ENCODE data around the gene PREP. TPM values are rescaled to one million over a fixed set of nuclear protein-coding genes. Genes with fewer than 3 reads are reported as not detected.
A peak's percentile ranks its signal among the peaks of the same experiment; 100 is the strongest.
"Not testable (repeated sequence)": the region's sequence is repeated elsewhere in the genome, so short reads cannot be mapped to it uniquely, and the experiment has no call there.

Gene PREP
- polyA plus RNA-seq, 1 donor = 46.6 TPM

DNA sequence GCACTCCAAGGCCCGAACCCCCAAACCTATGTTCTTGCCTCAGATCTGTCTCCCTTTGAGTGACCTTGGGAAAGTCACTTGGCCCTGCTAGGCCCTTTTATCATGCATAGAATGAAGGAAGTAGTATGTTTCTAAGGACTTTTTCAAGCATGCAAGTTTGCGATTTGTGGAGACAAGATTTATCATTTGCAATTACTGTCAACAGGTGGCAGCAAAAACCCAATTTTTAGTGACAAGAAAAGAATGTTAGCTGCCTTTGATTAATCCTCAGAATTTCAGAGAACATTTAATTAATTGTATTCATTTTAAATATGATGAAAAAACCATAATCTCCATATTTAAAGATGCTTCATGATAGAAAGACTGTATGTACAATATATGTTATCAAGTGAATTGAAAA, 28.3 kb upstream of the PREP start:
- peak; percentile 38 to 55 for DNase-seq

DNA sequence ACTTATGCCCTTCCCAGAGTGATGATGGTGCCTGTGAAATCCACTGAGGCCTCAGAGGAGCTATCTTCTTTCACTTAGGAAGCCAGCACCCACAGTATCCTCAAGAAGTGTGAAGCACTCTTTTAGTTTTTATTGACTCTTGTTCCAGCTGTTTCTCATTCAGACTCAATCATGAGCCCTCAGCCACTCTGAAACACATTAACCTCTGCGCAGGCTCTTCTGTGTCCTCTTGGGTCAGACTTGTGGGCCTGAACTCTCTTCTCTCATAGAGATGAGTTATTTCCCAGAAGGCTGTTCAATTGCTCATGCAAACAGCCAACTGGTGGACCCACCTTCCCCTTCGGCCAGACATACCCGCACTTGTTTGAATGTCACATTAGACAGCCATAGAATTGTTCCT, 27.8 kb upstream of the PREP start:
- Histone ChIP-seq H3K9me3 (ENCODE audit: control insufficient read depth, low read depth, low read length) (no peaks in the 10 kb centered on the region), H3K4me1 (ENCODE audit: control insufficient read depth, insufficient read depth, low read length) (peaks cover 24% of the 10 kb centered on the region), H3K27ac (ENCODE audit: low read length) (no peak overlapping the region), H3K36me3 (ENCODE audit: control insufficient read depth, insufficient read depth, low read length) (no peaks in the 10 kb centered on the region), H3K4me3 (ENCODE audit: low read length) (no peak overlapping the region), H3K27me3 (ENCODE audit: control insufficient read depth, insufficient read depth, low read length) (no peaks in the 10 kb centered on the region)
- DNase-seq = no peak
- WGBS (ENCODE audit: insufficient coverage, low lambda C conversion rate) = no CpG with 5 or more reads among the region's 3 CpGs

More for the DNA sequence above, 28.3 kb upstream of the PREP start:
- H3K4me3 ChIP-seq (ENCODE audit: low read length) = no peak overlapping the region
- H3K27me3 ChIP-seq (ENCODE audit: control insufficient read depth, insufficient read depth, low read length) = no peaks in the 10 kb centered on the region
- 20% methylated on average over 1 of the region's 2 CpGs for WGBS (ENCODE audit: insufficient coverage, low lambda C conversion rate)
- peaks cover 24% of the 10 kb centered on the region for H3K4me1 ChIP-seq (ENCODE audit: control insufficient read depth, insufficient read depth, low read length)
- no peak overlapping the region for H3K27ac ChIP-seq (ENCODE audit: low read length)
- no peaks in the 10 kb centered on the region for H3K36me3 ChIP-seq (ENCODE audit: control insufficient read depth, insufficient read depth, low read length)
- no peaks in the 10 kb centered on the region for H3K9me3 ChIP-seq (ENCODE audit: control insufficient read depth, low read depth, low read length)

DNA sequence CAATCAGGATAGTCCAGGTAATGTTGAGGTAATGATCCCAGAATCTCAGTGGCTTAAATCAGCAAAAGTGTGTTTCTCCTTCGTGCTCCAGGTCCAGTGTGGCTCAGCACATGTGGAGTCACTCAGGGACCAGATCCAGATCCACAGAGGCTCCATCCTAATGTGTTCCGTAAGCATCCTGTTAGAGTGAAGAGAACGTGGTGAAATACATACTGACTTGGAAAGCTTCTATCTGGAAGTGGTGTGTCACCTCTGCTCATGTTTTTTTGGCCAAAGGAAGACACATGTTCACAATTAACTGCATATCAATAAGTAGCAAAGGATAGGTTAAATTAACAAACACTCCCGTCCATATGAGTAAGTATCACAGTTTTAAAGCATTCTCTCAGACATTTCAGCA, 26.8 kb upstream of the PREP start:
- Histone ChIP-seq H3K27me3 (ENCODE audit: control insufficient read depth, insufficient read depth, low read length) (no peaks in the 10 kb centered on the region), H3K36me3 (ENCODE audit: control insufficient read depth, insufficient read depth, low read length) (no peaks in the 10 kb centered on the region), H3K27ac (ENCODE audit: low read length) (no peak overlapping the region), H3K9me3 (ENCODE audit: control insufficient read depth, low read depth, low read length) (no peaks in the 10 kb centered on the region), H3K4me1 (ENCODE audit: control insufficient read depth, insufficient read depth, low read length) (peaks cover 24% of the 10 kb centered on the region), H3K4me3 (ENCODE audit: low read length) (no peak overlapping the region)
- WGBS (ENCODE audit: insufficient coverage, low lambda C conversion rate) = no CpG with 5 or more reads among the region's 4 CpGs
- DNase-seq = peak in 1 of 2 donors; percentile 18

DNA sequence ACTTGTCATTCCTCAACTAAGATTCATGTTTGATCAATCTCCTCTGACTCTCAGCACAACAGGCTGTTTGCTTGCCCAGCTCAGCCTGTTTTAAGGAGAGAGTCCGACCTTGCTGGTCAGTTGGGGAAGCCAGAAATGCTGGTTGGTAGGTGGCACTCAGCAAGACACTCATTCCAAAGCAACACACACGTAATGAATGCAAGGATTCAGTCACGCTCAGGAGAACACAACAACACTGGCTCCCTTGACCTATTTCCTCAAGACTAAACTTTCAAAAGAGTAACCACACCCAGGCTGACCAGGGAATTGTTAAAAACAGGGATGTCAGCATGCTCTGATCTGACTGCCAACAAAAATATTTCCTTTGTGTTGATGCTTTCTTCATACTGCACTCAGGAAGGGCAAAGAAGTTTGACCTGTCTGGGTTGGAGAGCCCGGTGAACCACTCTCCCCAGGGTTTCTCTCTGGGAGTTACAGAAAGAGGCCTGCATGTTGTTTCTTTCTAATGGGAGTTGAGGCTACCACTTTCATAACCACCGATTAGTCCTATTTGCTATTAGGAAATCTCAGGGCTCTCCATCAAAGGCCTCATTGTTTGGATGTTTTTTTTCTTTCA, 25.6 kb upstream of the PREP start:
- Histone ChIP-seq H3K27ac (ENCODE audit: low read length) (no peak overlapping the region), H3K4me1 (ENCODE audit: control insufficient read depth, insufficient read depth, low read length) (peaks cover 24% of the 10 kb centered on the region), H3K27me3 (ENCODE audit: control insufficient read depth, insufficient read depth, low read length) (no peaks in the 10 kb centered on the region), H3K9me3 (ENCODE audit: control insufficient read depth, low read depth, low read length) (no peaks in the 10 kb centered on the region), H3K4me3 (ENCODE audit: low read length) (no peak overlapping the region), H3K36me3 (ENCODE audit: control insufficient read depth, insufficient read depth, low read length) (no peaks in the 10 kb centered on the region)
- no CpG with 5 or more reads among the region's 5 CpGs for WGBS (ENCODE audit: insufficient coverage, low lambda C conversion rate)
- DNase-seq = peak in 1 of 2 donors; percentile 37

DNA sequence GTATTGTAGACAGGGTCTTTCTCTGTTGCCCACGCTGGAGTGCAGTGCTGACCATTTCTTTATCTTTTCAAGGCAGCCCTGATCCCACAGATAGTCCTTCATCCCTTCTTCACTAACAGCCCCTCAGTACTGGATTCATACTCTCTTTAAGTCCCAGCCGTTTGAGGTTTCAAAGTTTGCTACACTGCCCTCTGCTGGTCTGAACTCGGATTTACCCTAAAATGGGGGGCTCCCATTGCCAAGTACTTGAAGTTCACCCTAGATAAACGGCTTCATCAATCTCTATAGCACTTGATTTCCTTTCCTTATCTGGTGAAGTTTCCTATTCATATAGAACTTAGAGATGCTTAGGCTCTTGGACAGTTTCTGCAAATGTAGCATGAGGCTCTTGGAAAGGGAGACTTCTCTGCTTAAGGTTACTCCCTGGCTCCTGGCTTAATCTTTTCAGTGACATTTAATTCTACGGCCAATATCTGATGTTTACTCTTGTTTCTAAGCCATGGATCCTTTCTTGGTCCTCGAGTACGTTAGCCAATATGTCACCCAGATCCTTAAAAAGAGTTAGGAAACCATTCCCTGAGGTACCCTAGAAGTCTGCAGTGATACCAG, 21.4 kb upstream of the PREP start:
- H3K4me3 ChIP-seq (ENCODE audit: low read length) = no peak overlapping the region
- H3K9me3 ChIP-seq (ENCODE audit: control insufficient read depth, low read depth, low read length) = no peaks in the 10 kb centered on the region
- no peak overlapping the region for H3K27ac ChIP-seq (ENCODE audit: low read length)
- peak; percentile 35 to 52 for DNase-seq
- H3K27me3 ChIP-seq (ENCODE audit: control insufficient read depth, insufficient read depth, low read length) = no peaks in the 10 kb centered on the region
- 33% methylated on average over 2 of the region's 7 CpGs for whole genome bisulfite sequencing (ENCODE audit: insufficient coverage, low lambda C conversion rate)
- H3K36me3 ChIP-seq (ENCODE audit: control insufficient read depth, insufficient read depth, low read length) = no peaks in the 10 kb centered on the region
- H3K4me1 ChIP-seq (ENCODE audit: control insufficient read depth, insufficient read depth, low read length) = peaks cover 15% of the 10 kb centered on the region

DNA sequence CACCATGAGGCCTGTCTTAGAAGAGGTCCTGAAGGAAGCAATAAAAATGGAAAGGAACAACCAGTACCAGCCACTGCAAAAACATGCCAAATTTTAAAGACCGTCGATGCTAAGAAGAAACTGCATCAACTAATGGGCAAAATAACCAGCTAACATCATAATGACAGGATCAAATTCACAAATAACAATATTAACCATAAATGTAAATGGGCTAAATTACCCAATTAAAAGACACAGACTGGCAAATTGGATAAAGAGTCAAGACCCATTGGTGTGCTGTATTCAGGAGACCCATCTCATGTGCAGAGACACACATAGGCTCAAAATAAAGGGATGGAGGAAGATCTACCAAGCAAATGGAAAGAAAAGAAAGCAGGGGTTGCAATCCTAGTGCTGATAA, 14.1 kb upstream of the PREP start:
- H3K36me3 ChIP-seq (ENCODE audit: control insufficient read depth, insufficient read depth, low read length); H3K27ac ChIP-seq (ENCODE audit: low read length); H3K27me3 ChIP-seq (ENCODE audit: control insufficient read depth, insufficient read depth, low read length); H3K9me3 ChIP-seq (ENCODE audit: control insufficient read depth, low read depth, low read length); DNase-seq; H3K4me3 ChIP-seq (ENCODE audit: low read length); H3K4me1 ChIP-seq (ENCODE audit: control insufficient read depth, insufficient read depth, low read length): not testable (repeated sequence)
- 100% methylated on average over 2 of the region's 2 CpGs for WGBS (ENCODE audit: insufficient coverage, low lambda C conversion rate)

DNA sequence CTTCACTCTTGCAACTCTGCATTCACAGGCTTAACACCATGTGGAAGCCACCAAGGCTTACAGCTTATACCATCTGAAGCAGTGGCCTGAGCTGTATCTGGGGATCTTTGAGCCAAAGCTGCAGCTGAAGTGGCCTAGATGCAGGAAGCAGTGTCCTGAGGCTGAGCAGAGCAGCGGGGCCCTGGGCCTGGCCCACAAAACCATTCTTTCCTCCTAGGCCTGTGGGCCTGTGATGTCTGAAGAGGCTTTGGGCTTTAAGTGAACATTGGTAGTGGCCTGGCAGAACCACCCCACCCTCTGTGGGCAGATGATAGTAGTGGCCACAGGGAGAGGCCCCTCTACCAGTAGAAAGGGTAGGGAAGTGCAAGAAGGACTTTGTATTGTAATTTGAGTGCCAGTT, 6.9 kb upstream of the PREP start:
- Histone ChIP-seq H3K36me3 (ENCODE audit: control insufficient read depth, insufficient read depth, low read length) (no peaks in the 10 kb centered on the region), H3K4me1 (ENCODE audit: control insufficient read depth, insufficient read depth, low read length) (no peaks in the 10 kb centered on the region)
- WGBS (ENCODE audit: insufficient coverage, low lambda C conversion rate) = no CpG with 5 or more reads among the region's 1 CpG

DNA sequence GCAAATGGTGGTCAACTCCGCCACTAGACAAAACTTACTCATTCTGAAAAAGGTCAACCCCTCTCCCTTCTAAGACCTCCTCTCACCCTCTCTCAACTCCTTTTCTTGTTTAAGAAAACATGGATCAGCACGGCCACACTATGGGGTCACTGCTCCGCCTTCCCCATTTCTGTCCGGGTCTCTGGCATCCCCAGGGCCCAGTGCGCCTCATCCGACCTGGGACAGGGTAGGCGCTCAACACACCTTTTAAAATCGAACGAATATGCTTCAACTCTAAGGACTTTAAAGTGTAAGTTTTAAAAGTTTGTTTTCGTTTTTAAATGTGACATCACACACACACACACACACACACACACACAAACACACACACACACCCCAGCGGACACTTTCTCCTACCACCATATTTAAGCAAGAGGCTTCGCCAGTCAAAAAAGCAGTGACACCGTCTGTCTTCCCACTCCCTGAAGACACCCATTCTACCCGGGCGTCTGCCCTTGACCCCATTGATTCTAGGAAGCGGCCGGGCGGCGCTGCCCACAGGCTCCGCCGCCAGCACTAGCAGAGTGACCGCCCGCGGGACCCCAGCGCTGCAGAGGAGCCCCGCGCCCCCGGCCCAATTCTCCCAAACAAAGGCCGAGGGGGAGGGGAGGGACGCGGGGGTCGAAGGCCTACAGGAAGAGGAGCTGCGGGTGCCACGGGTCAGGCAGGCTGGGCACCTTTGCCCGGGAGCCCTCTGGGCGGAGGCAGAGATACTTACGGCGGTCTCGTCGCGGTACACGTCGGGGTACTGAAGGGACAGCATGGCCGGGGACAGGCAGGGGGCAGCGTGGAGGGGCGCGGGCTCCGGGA, 568 bp downstream of the PREP start:
- no CpG with 5 or more reads among the region's 48 CpGs for WGBS (ENCODE audit: insufficient coverage, low lambda C conversion rate)
- Histone ChIP-seq H3K27me3 (ENCODE audit: control insufficient read depth, insufficient read depth, low read length) (no peaks in the 10 kb centered on the region), H3K9me3 (ENCODE audit: control insufficient read depth, low read depth, low read length) (no peaks in the 10 kb centered on the region), H3K4me3 (ENCODE audit: low read length) (peak overlapping the region; percentile 91), H3K4me1 (ENCODE audit: control insufficient read depth, insufficient read depth, low read length) (peaks cover 18% of the 10 kb centered on the region), H3K36me3 (ENCODE audit: control insufficient read depth, insufficient read depth, low read length) (no peaks in the 10 kb centered on the region), H3K27ac (ENCODE audit: low read length) (peak overlapping the region; percentile 70)
- no peak for DNase-seq

More for the DNA sequence above, 6.9 kb upstream of the PREP start:
- no peak overlapping the region for H3K27ac ChIP-seq (ENCODE audit: low read length)
- H3K27me3 ChIP-seq (ENCODE audit: control insufficient read depth, insufficient read depth, low read length) = no peaks in the 10 kb centered on the region
- no peak overlapping the region for H3K4me3 ChIP-seq (ENCODE audit: low read length)
- DNase-seq = no peak
- H3K9me3 ChIP-seq (ENCODE audit: control insufficient read depth, low read depth, low read length) = no peaks in the 10 kb centered on the region

DNA sequence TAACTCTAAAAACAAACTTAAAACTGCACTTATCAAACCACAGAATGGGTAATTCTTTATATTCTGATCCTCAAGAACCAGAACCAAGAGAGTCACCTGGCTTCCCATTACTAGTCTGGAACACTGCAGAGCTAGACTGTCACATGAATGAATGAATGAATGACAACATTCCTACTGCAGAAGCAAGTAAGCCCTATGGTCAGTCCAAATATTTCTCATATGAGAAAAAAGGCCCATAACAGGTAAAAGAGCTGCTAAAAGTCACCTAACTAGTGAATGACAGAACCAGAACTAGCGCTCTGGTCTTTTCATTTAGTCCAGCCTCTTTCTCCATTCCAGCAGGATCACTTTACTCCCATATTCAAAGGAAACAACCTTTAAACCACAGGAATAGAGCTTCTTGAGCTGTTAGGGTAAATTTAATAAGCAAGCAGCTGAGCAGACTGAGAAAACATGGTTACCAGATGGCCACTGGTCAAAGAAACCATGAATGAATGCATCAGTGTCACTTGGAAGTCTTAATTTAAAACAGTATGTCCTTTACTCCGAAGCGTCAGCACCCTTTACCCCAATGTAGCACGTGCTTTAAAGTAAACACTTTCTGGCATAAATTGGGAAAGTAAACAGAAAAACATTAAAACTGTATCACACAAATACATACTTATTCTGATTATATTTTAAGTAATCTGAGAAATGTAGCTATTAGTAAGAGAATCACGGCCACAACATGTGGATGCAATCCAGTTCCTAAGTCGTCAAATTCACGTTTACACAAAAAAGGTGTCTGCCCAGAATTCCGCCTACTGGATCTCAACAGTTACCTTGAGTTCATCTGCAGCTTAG, 1.4 kb downstream of the PREP start:
- Histone ChIP-seq H3K4me1 (ENCODE audit: control insufficient read depth, insufficient read depth, low read length) (peaks cover 18% of the 10 kb centered on the region), H3K9me3 (ENCODE audit: control insufficient read depth, low read depth, low read length) (no peaks in the 10 kb centered on the region), H3K27ac (ENCODE audit: low read length) (peak overlapping the region; percentile 70), H3K36me3 (ENCODE audit: control insufficient read depth, insufficient read depth, low read length) (peaks cover 1% of the 10 kb centered on the region), H3K27me3 (ENCODE audit: control insufficient read depth, insufficient read depth, low read length) (no peaks in the 10 kb centered on the region), H3K4me3 (ENCODE audit: low read length) (peak overlapping the region; percentile 91)
- no peak for DNase-seq
- no CpG with 5 or more reads among the region's 8 CpGs for WGBS (ENCODE audit: insufficient coverage, low lambda C conversion rate)

DNA sequence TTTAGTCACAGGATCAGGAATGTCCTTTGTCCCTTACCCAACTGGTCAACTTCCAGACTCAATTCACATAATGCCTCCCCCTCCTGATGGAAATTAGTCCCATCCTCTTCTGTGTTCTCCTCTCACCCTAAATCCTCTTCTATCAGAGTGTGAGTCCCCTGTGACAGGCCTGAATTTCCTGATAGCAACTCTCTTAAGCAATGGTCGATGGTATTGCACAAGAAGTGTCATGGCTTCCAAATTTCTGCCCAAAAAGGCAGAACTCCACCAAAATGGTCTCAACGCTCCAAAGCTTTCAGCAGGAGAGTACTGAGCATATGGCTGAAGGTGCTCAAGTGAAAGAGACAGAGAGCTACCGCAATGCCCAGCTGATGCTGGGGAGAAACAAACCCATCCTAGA, 2.4 kb downstream of the PREP start:
- H3K36me3 ChIP-seq (ENCODE audit: control insufficient read depth, insufficient read depth, low read length) = peaks cover 11% of the 10 kb centered on the region
- H3K27me3 ChIP-seq (ENCODE audit: control insufficient read depth, insufficient read depth, low read length) = no peaks in the 10 kb centered on the region
- DNase-seq = no peak
- H3K9me3 ChIP-seq (ENCODE audit: control insufficient read depth, low read depth, low read length) = no peaks in the 10 kb centered on the region
- WGBS (ENCODE audit: insufficient coverage, low lambda C conversion rate) = no CpG with 5 or more reads among the region's 3 CpGs
- no peak overlapping the region for H3K4me3 ChIP-seq (ENCODE audit: low read length)
- H3K4me1 ChIP-seq (ENCODE audit: control insufficient read depth, insufficient read depth, low read length) = peaks cover 18% of the 10 kb centered on the region
- H3K27ac ChIP-seq (ENCODE audit: low read length) = no peak overlapping the region
